ENCODE measurements around the gene SHOX. TPM values are rescaled to one million over a fixed set of nuclear protein-coding genes. Genes with fewer than 3 reads are reported as not detected.
"Not testable (repeated sequence)": the region's sequence is repeated elsewhere in the genome, so short reads cannot be mapped to it uniquely, and the experiment has no call there.

The SHOX gene
- total RNA-seq, 2 donors from 2014 or later: not detected

DNA sequence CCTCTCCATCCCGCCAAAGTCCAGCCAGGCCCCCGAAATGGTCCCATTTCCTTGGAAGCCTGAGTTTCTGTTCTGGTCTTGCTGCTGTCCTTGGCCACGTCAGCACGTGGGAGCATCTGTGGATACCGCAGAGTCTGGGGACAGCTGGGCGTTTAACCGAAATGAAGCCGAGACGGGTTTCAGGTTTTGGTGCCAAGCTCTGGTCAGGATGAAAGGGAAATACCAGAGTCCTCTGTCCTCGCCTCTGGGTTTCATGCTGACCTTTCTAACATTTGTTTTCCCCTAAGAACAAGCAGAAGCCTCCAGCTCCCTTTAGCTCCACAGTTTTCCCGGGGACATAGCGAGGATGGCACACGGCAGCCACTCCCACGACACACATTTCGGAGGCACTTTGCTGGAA is 19.7 kb downstream of the SHOX start:
- no peaks in the 10 kb centered on the region for H3K9me3 ChIP-seq
- H3K4me3 ChIP-seq: no peak overlapping the region
- 79% methylated on average over 15 of the region's 15 CpGs for WGBS
- H3K27me3 ChIP-seq (replicated peaks; ENCODE audit: insufficient read depth): no peaks in the 10 kb centered on the region
- DNase-seq (ENCODE audit: low spot score): no peak
- no peaks in the 10 kb centered on the region for H3K4me1 ChIP-seq (replicated peaks)
- TF ChIP-seq, protein P1, sequence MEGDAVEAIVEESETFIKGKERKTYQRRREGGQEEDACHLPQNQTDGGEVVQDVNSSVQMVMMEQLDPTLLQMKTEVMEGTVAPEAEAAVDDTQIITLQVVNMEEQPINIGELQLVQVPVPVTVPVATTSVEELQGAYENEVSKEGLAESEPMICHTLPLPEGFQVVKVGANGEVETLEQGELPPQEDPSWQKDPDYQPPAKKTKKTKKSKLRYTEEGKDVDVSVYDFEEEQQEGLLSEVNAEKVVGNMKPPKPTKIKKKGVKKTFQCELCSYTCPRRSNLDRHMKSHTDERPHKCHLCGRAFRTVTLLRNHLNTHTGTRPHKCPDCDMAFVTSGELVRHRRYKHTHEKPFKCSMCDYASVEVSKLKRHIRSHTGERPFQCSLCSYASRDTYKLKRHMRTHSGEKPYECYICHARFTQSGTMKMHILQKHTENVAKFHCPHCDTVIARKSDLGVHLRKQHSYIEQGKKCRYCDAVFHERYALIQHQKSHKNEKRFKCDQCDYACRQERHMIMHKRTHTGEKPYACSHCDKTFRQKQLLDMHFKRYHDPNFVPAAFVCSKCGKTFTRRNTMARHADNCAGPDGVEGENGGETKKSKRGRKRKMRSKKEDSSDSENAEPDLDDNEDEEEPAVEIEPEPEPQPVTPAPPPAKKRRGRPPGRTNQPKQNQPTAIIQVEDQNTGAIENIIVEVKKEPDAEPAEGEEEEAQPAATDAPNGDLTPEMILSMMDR (IDR thresholded peaks at IDR 0.05): no peak
- TF ChIP-seq POLR2A (IDR thresholded peaks at IDR 0.05) (no peak), POLR2AphosphoS5 (IDR thresholded peaks at IDR 0.05) (no peak)
- no peak overlapping the region for H3K27ac ChIP-seq
- intact Hi-C loops (cut with DNase I): no loop called here
- no peaks in the 10 kb centered on the region for H3K36me3 ChIP-seq

DNA sequence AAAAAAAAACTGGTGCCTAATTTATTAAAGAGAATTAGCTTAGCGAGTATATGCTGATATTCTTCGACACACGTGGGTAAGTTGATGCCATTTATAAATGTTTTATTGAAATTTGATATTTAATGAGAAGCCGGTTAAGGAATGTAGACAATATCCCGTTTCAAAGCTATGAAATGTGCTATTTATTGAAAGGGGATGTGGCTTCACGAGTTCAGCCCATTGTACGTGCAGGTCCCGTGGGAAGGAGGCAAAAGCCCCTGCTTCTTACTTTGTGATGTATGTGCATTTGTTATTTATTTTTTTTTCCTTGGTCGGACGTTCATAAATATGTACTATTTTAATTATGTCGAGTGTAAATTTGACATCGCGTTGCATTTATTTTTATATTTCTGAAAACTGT is 20.2 kb downstream of the SHOX start:
- H3K36me3 ChIP-seq: no peaks in the 10 kb centered on the region
- intact Hi-C loops (cut with DNase I): no loop called here
- H3K4me1 ChIP-seq (replicated peaks): no peaks in the 10 kb centered on the region
- no peak overlapping the region for H3K4me3 ChIP-seq
- no peaks in the 10 kb centered on the region for H3K27me3 ChIP-seq (replicated peaks; ENCODE audit: insufficient read depth)
- no peak for DNase-seq (ENCODE audit: low spot score)
- H3K27ac ChIP-seq: no peak overlapping the region
- no peak for TF ChIP-seq POLR2AphosphoS5 (IDR thresholded peaks at IDR 0.05)
- TF ChIP-seq, protein P1 (IDR thresholded peaks at IDR 0.05): no peak
- TF ChIP-seq POLR2A (IDR thresholded peaks at IDR 0.05): no peak
- no peaks in the 10 kb centered on the region for H3K9me3 ChIP-seq
- WGBS: 58% methylated on average over 13 of the region's 13 CpGs

DNA sequence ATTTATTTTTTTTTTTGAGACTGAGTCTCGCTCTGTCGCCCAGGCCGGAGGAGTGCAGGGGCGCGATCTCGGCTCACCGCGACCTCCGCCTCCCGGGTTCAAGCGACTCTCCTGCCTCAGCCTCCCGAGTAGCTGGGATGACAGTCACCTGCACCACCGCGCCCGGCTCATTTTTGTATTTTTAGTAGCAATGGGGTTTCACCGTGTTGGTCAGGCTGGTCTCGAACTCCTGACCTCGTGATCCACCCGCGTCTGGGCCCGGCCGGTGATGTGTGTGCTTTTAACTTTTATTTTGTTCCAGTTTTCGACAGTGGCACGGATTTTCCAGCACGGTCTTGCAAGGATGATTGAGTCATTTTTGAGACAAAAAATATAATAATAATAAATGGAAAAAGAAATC is 21.3 kb downstream of the SHOX start:
- H3K4me1 ChIP-seq (replicated peaks); intact Hi-C loops (cut with DNase I); DNase-seq (ENCODE audit: low spot score); H3K27me3 ChIP-seq (replicated peaks; ENCODE audit: insufficient read depth); H3K9me3 ChIP-seq; H3K27ac ChIP-seq; H3K36me3 ChIP-seq; H3K4me3 ChIP-seq: not testable (repeated sequence)
- WGBS: 88% methylated on average over 24 of the region's 25 CpGs

DNA sequence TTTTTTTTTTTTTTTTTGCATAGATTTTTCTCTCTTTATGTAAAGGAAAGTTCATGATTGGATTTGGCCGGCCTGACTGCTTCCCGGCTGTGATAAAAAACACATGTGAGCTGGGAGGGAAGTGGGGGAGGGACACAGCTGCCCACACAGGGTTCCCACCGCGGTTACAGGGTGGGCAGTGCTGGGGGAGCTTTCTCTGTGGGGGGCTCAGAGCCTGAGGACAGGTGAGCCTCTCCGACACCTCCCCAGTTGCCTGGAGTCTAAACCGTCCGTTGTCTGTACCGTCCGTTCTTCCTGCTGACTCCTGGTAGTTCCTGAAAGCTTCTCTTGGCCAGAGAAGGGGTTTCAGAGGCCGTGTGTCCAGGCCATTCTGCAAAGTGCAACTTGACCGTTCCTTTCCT is 21.8 kb downstream of the SHOX start:
- no peak overlapping the region for H3K4me3 ChIP-seq
- TF ChIP-seq, protein P1 (IDR thresholded peaks at IDR 0.05): no peak
- TF ChIP-seq POLR2A (IDR thresholded peaks at IDR 0.05): no peak
- no peaks in the 10 kb centered on the region for H3K9me3 ChIP-seq
- no peak for DNase-seq (ENCODE audit: low spot score)
- H3K27ac ChIP-seq: no peak overlapping the region
- no peaks in the 10 kb centered on the region for H3K36me3 ChIP-seq
- WGBS: 32% methylated on average over 11 of the region's 11 CpGs
- H3K27me3 ChIP-seq (replicated peaks; ENCODE audit: insufficient read depth): no peaks in the 10 kb centered on the region
- no peaks in the 10 kb centered on the region for H3K4me1 ChIP-seq (replicated peaks)
- intact Hi-C loops (cut with DNase I): no loop called here

DNA sequence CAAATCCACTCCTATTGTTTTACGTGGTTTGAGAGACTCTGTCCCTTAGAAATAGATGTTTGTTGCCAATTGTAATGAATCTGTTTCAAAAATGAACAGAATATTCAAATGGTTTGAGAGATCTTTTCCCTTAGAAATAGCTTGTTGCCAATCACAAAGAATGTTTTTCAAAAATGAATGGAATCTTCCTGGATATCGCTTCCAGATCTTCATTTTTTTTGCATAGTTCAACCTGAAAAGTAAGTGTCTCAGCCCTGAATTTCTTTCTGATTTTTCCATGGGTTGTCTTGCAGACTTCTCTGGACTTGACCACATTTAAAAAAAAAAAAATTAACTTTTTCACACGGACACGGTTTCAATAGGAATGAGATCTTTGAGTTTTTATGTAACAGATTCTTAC is 22.7 kb downstream of the SHOX start:
- no peaks in the 10 kb centered on the region for H3K27me3 ChIP-seq (replicated peaks; ENCODE audit: insufficient read depth)
- 55% methylated on average over 4 of the region's 4 CpGs for WGBS
- H3K4me1 ChIP-seq (replicated peaks): no peaks in the 10 kb centered on the region
- H3K9me3 ChIP-seq: no peaks in the 10 kb centered on the region
- TF ChIP-seq, protein P1 (IDR thresholded peaks at IDR 0.05): no peak
- no peak for TF ChIP-seq POLR2AphosphoS5 (IDR thresholded peaks at IDR 0.05)
- TF ChIP-seq POLR2A (IDR thresholded peaks at IDR 0.05): no peak
- DNase-seq (ENCODE audit: low spot score): no peak
- no peak overlapping the region for H3K27ac ChIP-seq
- H3K36me3 ChIP-seq: no peaks in the 10 kb centered on the region
- intact Hi-C loops (cut with DNase I): no loop called here
- no peak overlapping the region for H3K4me3 ChIP-seq

Measured in prostate gland (tissue), 2 donors.